HL-60 (cell line): ENCODE data around the gene KATNAL1.
A peak's percentile ranks its signal among the peaks of the same experiment; 100 is the strongest.

Experiments
- DNase-seq, 2 experiments: peaks; one replicate each; pipeline ENCODE4 v3.0.0-alpha.2; 2010 to 2020; ENCODE audit warnings: low read depth in 1 of 2, low spot score in 1 of 2
- H3K27ac ChIP-seq: fragments of 250-450 bp; sonication (Bioruptor Pico); replicated peaks from 2 replicates; pipeline ENCODE4 v1.5.1; 2020; ENCODE audit warnings: mild to moderate bottlenecking, moderate library complexity
- H3K27me3 ChIP-seq: fragments of 250-450 bp; sonication (Bioruptor Pico); 2 replicates; pipeline ENCODE4 v1.5.1; 2021; ENCODE audit warnings: mild to moderate bottlenecking, moderate library complexity; ENCODE audit not compliant: insufficient read depth, poor library complexity, severe bottlenecking
- H3K4me3 ChIP-seq: replicated peaks from 2 replicates; pipeline ENCODE4 v1.5.1; 2011; ENCODE audit warnings: mild to moderate bottlenecking, control low read depth, low read length; ENCODE audit not compliant: insufficient read depth
- CTCF ChIP-seq: IDR thresholded peaks from one replicate; pipeline ENCODE4 v1.5.1; 2011; ENCODE audit warnings: low read length, control low read depth, inconsistent platforms; ENCODE audit not compliant: insufficient read depth
- GABPA ChIP-seq: IDR thresholded peaks from 2 replicates; pipeline ENCODE4 v1.6.1; 2012; ENCODE audit warnings: low read depth
- POLR2AphosphoS5 ChIP-seq: IDR thresholded peaks from 2 replicates; pipeline ENCODE4 v1.6.1; 2012; ENCODE audit warnings: low read depth
- REST ChIP-seq: IDR thresholded peaks from 2 replicates; pipeline ENCODE4 v1.6.1; 2012; ENCODE audit warnings: low read depth; ENCODE audit not compliant: insufficient replicate concordance
- SPI1 ChIP-seq: IDR thresholded peaks from 2 replicates; pipeline ENCODE4 v1.6.1; 2012; ENCODE audit warnings: low read depth, mild to moderate bottlenecking, borderline replicate concordance

KATNAL1 gene

GRCh38 chr13:30306762-30307193 lies 573 bp downstream of the KATNAL1 start:
- Histone ChIP-seq H3K4me3 (peak overlapping the region; percentile 88), H3K27me3 (no peaks in the 10 kb centered on the region), H3K27ac (peak overlapping the region; percentile 86)
- peak; percentile 77 to 96 for DNase-seq
- TF ChIP-seq CTCF (no peak), REST (no peak), POLR2AphosphoS5 (no peak), SPI1 (no peak), GABPA (no peak)

- peak overlapping the region; percentile 86 for H3K27ac ChIP-seq
- DNase-seq, result no peak
- TF ChIP-seq GABPA, result no peak
- no peak for TF ChIP-seq POLR2AphosphoS5
- no peak for TF ChIP-seq CTCF
- TF ChIP-seq REST, result no peak
- no peak for TF ChIP-seq SPI1
- H3K4me3 ChIP-seq, result no peak overlapping the region
- H3K27me3 ChIP-seq, result no peaks in the 10 kb centered on the region
Observed at GRCh38 chr13:30305456-30305970, 1.8 kb downstream of the KATNAL1 start.

GRCh38 chr13:30303269-30303668 lies 4.1 kb downstream of the KATNAL1 start:
- no peak overlapping the region for H3K4me3 ChIP-seq
- H3K27me3 ChIP-seq, result no peaks in the 10 kb centered on the region
- peak overlapping the region; percentile 54 for H3K27ac ChIP-seq
- no peak for DNase-seq
- TF ChIP-seq GABPA (no peak), REST (no peak), SPI1 (no peak), CTCF (no peak), POLR2AphosphoS5 (no peak)
